Measurements from ENCODE around the gene CRLF1.

DNA sequence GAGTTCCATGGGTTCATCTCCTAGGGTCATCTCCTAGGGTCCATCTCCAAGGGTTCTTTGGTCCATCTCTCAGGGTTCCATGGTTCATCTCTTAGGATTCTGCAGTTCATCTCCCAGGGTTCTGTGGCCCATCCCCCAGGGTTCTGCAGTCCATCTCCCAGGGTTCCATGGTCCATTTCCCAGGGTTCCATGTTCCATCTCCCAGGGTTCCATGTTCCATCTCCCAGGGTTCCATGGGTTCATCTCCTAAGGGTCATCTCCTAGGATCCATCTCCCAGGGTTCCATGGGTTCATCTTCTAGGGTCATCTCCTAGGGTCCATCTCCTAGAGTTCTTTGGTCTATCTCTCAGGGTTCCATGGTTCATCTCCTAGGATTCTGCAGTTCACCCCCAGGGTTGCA lies 11.0 kb upstream of the CRLF1 start:
- no peak for TF ChIP-seq CTCF (IDR thresholded peaks at IDR 0.05)
- no peak for TF ChIP-seq EP300 (IDR thresholded peaks at IDR 0.05)
